Liver (tissue), 9 donors: ENCODE measurements around the gene NAP1L4. TPM values are rescaled to one million over a fixed set of nuclear protein-coding genes. Genes with fewer than 3 reads are reported as not detected.

Source experiments
- DNase-seq: peaks from one replicate; pipeline ENCODE4 v3.0.0-alpha.2; 2017; ENCODE audit warnings: low spot score
- H3K27ac ChIP-seq, 2 donors: one replicate each; pipeline ENCODE4 v1.7.0; 2013; ENCODE audit warnings: inconsistent platforms in 2 of 2, low read length in 2 of 2, control low read depth in 1 of 2, low read depth in 1 of 2, mild to moderate bottlenecking in 1 of 2
- H3K27me3 ChIP-seq, 4 donors: one replicate each; pipeline versions ENCODE4 v1.6.1 to v1.7.0; 2013; ENCODE audit warnings: low read length in 3 of 4, inconsistent platforms in 1 of 4, mild to moderate bottlenecking in 1 of 4, moderate library complexity in 1 of 4; ENCODE audit not compliant: control insufficient read depth in 4 of 4, insufficient read depth in 4 of 4
- H3K36me3 ChIP-seq, 4 donors: one replicate each; pipeline versions ENCODE4 v1.6.1 to v1.7.0; 2013; ENCODE audit warnings: low read length in 3 of 4, mild to moderate bottlenecking in 3 of 4, low read depth in 1 of 4, moderate library complexity in 1 of 4; ENCODE audit not compliant: control insufficient read depth in 4 of 4, insufficient read depth in 3 of 4
- H3K4me1 ChIP-seq, 4 donors: one replicate each; pipeline versions ENCODE4 v1.6.1 to v1.7.0; 2013; ENCODE audit warnings: low read length in 3 of 4, mild to moderate bottlenecking in 3 of 4, moderate library complexity in 1 of 4; ENCODE audit not compliant: control insufficient read depth in 4 of 4, insufficient read depth in 4 of 4
- H3K4me3 ChIP-seq, 3 donors: one replicate each; pipeline versions ENCODE4 v1.6.1 to v1.7.0; 2013; ENCODE audit warnings: low read length in 3 of 3, control low read depth in 1 of 3, low read depth in 1 of 3, mild to moderate bottlenecking in 1 of 3
- H3K9ac ChIP-seq, 2 donors: one replicate each; pipeline ENCODE4 v1.7.0; 2013; ENCODE audit warnings: low read length in 2 of 2, mild to moderate bottlenecking in 2 of 2, moderate library complexity in 2 of 2, control low read depth in 1 of 2, low read depth in 1 of 2
- H3K9me3 ChIP-seq, 4 donors: one replicate each; pipeline versions ENCODE4 v1.6.1 to v1.7.0; 2013; ENCODE audit warnings: low read length in 3 of 4; ENCODE audit not compliant: control insufficient read depth in 4 of 4
- ATF3 ChIP-seq: IDR thresholded peaks from 2 replicates; pipeline ENCODE4 v1.6.1; 2016; ENCODE audit warnings: antibody characterized with exemption
- CTCF ChIP-seq: fragments of 150-350 bp; IDR thresholded peaks from 2 replicates; pipeline ENCODE4 v1.5.1; 2017; ENCODE audit warnings: improper control_type of control experiment, low read depth, low read length; ENCODE audit not compliant: missing input control
- EGR1 ChIP-seq, 2 donors: IDR thresholded peaks; 2 replicates each; pipeline ENCODE4 v1.6.1; 2016 to 2018; ENCODE audit warnings: antibody characterized with exemption in 2 of 2, low read depth in 2 of 2
- FOXA1 ChIP-seq: IDR thresholded peaks from 2 replicates; pipeline ENCODE4 v1.6.1; 2016; ENCODE audit warnings: antibody characterized with exemption
- FOXA2 ChIP-seq: IDR thresholded peaks from 2 replicates; pipeline ENCODE4 v1.6.1; 2016; ENCODE audit warnings: antibody characterized with exemption
- HNF4A ChIP-seq, 2 donors: conservative IDR thresholded peaks; 2 replicates each; pipeline ENCODE4 v1.6.1; 2016; ENCODE audit warnings: antibody characterized with exemption in 2 of 2, mild to moderate bottlenecking in 2 of 2
- HNF4G ChIP-seq: IDR thresholded peaks from 2 replicates; pipeline ENCODE4 v1.6.1; 2016; ENCODE audit warnings: antibody characterized with exemption
- JUND ChIP-seq, 2 donors: IDR thresholded peaks; 2 replicates each; pipeline ENCODE4 v1.6.1; 2016; ENCODE audit warnings: antibody characterized with exemption in 2 of 2
- MAX ChIP-seq: IDR thresholded peaks from 2 replicates; pipeline ENCODE4 v1.6.1; 2016; ENCODE audit warnings: antibody characterized with exemption
- NR2F2 ChIP-seq: IDR thresholded peaks from 2 replicates; pipeline ENCODE4 v1.6.1; 2016; ENCODE audit warnings: antibody characterized with exemption
- RAD21 ChIP-seq, 2 donors: IDR thresholded peaks; 2 replicates each; pipeline ENCODE4 v1.6.1; 2016; ENCODE audit warnings: antibody characterized with exemption in 2 of 2, mild to moderate bottlenecking in 2 of 2
- RXRA ChIP-seq, 2 donors: IDR thresholded peaks; 2 replicates each; pipeline ENCODE4 v1.6.1; 2017 to 2018; ENCODE audit warnings: antibody characterized with exemption in 2 of 2, mild to moderate bottlenecking in 1 of 2
- SP1 ChIP-seq: IDR thresholded peaks from 2 replicates; pipeline ENCODE4 v1.6.1; 2018; ENCODE audit warnings: antibody characterized with exemption, mild to moderate bottlenecking
- TAF1 ChIP-seq: conservative IDR thresholded peaks from 2 replicates; pipeline ENCODE4 v1.6.1; 2016; ENCODE audit warnings: antibody characterized with exemption, mild to moderate bottlenecking
- YY1 ChIP-seq: IDR thresholded peaks from 2 replicates; pipeline ENCODE4 v1.6.1; 2016; ENCODE audit warnings: antibody characterized with exemption, mild to moderate bottlenecking
- WGBS: extraction: QIAGEN DNeasy Blood & Tissue Kit; methylation state at CpG from one replicate; pipeline ENCODE4 v1.1.7; 2013; 5-methylcytosine and 5-hydroxymethylcytosine counted together
- polyA plus RNA-seq, 2 donors: library from polyadenylated mRNA; stranded (reverse) in 1 of 2; unstranded in 1 of 2; fragments of 200-250 nt in 1 of 2; fragments of >200 nt in 1 of 2; fragmentation: Nextera tagmentation in 1 of 2; extraction: Ambion mirVana in 1 of 2; gene quantifications; one replicate each; pipeline versions ENCODE4 v1.2.1 to v1.2.3, GENCODE V29; 2013 to 2015
- total RNA-seq, 2 donors: library from RNA; depleted of rRNA; stranded (reverse); fragments of >200 nt; gene quantifications; one replicate each; pipeline ENCODE4 v1.2.3, GENCODE V29; 2014
- donor health status: healthy.
- donor health status: healthy.
- donor health status: healthy.
- donor health status: healthy.
- donor health status: healthy.

NAP1L4 gene
- total and polyA plus RNA-seq, 4 donors = 33.2 to 110 (median 46.7) TPM

GRCh38 chr11:3008746-3009336 is 16.7 kb upstream of the NAP1L4 start:
- TF ChIP-seq SP1 = no peak
- no peak for TF ChIP-seq MAX
- no peak for TF ChIP-seq YY1
- no peak for TF ChIP-seq FOXA1
- no peak for TF ChIP-seq ATF3
- TF ChIP-seq RXRA (IDR thresholded peaks at IDR 0.05) = no peak
- no peak for TF ChIP-seq CTCF
- no peak for TF ChIP-seq HNF4A (conservative IDR thresholded peaks at IDR 0.05)
- no peak for TF ChIP-seq NR2F2
- no peak for TF ChIP-seq TAF1
- no peak for TF ChIP-seq HNF4G
- TF ChIP-seq EGR1 (IDR thresholded peaks at IDR 0.05; ENCODE audit: low read depth in 2 of 2) = no peak
- no peak for TF ChIP-seq JUND (IDR thresholded peaks at IDR 0.05)
- no peak for TF ChIP-seq RAD21 (IDR thresholded peaks at IDR 0.05)
- TF ChIP-seq FOXA2 = no peak
- H3K27me3 ChIP-seq = no peaks in the 10 kb centered on the region
- no peak for DNase-seq
- peaks cover 8 to 73% (median 41%) of the 10 kb centered on the region in 4 donors for H3K36me3 ChIP-seq
- no peak overlapping the region for H3K9ac ChIP-seq
- H3K4me1 ChIP-seq = no peaks in the 10 kb centered on the region
- H3K9me3 ChIP-seq = no peaks in the 10 kb centered on the region
- H3K27ac ChIP-seq = no peak overlapping the region
- 95% methylated on average over 9 of the region's 9 CpGs for WGBS
- no peak overlapping the region for H3K4me3 ChIP-seq

GRCh38 chr11:3007404-3008010 is 15.4 kb upstream of the NAP1L4 start:
- Histone ChIP-seq H3K36me3 (peaks cover 7 to 81% (median 37%) of the 10 kb centered on the region in 4 donors), H3K9ac (no peak overlapping the region), H3K4me1 (peaks cover 0 to 4% (median 1%) of the 10 kb centered on the region in 4 donors), H3K27me3 (no peaks in the 10 kb centered on the region), H3K9me3 (no peaks in the 10 kb centered on the region), H3K27ac (no peak overlapping the region), H3K4me3 (no peak overlapping the region)
- 95% methylated on average over 20 of the region's 20 CpGs for WGBS
- TF ChIP-seq ATF3 (no peak), RXRA (IDR thresholded peaks at IDR 0.05) (no peak), HNF4G (no peak), CTCF (no peak), YY1 (no peak), JUND (IDR thresholded peaks at IDR 0.05) (no peak), NR2F2 (no peak), TAF1 (no peak), EGR1 (IDR thresholded peaks at IDR 0.05; ENCODE audit: low read depth in 2 of 2) (no peak)
- no peak for DNase-seq
